ENCODE measurements around the gene ALG8.

The ALG8 gene

DNA sequence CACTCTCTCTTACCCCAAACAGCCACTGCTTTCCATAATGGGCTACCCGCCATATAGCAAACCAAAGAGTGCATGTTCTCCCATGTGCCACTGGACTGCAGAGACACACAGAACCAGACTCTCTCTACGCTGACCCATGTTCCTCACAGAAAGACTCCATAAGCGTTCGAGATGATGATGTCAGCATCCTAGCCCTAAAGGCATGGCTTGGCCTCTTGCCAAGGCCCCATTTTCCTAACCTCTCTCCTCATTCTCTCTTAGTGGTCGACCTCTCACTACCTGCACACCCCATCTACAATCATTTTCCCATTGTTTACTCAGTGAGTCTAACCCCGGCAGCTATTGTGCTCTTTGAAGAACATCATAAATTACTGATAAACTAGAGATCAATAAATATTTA, 64.7 kb downstream of the ALG8 start:
- TF ChIP-seq, protein P1, sequence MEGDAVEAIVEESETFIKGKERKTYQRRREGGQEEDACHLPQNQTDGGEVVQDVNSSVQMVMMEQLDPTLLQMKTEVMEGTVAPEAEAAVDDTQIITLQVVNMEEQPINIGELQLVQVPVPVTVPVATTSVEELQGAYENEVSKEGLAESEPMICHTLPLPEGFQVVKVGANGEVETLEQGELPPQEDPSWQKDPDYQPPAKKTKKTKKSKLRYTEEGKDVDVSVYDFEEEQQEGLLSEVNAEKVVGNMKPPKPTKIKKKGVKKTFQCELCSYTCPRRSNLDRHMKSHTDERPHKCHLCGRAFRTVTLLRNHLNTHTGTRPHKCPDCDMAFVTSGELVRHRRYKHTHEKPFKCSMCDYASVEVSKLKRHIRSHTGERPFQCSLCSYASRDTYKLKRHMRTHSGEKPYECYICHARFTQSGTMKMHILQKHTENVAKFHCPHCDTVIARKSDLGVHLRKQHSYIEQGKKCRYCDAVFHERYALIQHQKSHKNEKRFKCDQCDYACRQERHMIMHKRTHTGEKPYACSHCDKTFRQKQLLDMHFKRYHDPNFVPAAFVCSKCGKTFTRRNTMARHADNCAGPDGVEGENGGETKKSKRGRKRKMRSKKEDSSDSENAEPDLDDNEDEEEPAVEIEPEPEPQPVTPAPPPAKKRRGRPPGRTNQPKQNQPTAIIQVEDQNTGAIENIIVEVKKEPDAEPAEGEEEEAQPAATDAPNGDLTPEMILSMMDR (IDR thresholded peaks at IDR 0.05; ENCODE audit: extremely low read depth, insufficient read depth, missing control alignments): no peak
- no peak for DNase-seq (ENCODE audit: low spot score)
- in situ Hi-C loops (cut with MboI; ENCODE audit: low pct_unique_long_range_greater_than_20kb, low sequenced_read_pairs, unreplicated experiment): no loop called here

DNA sequence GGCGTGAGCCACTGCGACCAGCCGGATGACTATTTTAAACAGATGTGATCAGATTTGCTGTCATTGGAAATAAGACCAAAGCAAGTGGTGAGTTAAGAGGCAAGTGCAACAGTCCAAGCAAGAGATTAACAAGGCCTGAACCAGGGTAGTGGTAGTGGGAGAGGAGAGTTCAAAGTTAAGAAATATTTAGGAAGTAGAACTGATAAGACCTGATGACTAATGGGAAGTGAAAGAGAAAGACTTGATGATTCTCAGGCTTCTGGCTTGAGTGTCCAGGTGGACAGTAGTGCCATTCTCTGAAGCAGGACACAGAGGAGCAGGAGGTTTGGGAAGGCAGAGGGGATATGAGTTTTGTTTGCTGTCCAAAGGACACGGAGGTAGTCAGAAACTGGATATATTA, 67.0 kb downstream of the ALG8 start:
- in situ Hi-C loops (cut with MboI; ENCODE audit: low pct_unique_long_range_greater_than_20kb, low sequenced_read_pairs, unreplicated experiment): no loop called here
- no peak for DNase-seq (ENCODE audit: low spot score)
- TF ChIP-seq, protein P1 (IDR thresholded peaks at IDR 0.05; ENCODE audit: extremely low read depth, insufficient read depth, missing control alignments): no peak

DNA sequence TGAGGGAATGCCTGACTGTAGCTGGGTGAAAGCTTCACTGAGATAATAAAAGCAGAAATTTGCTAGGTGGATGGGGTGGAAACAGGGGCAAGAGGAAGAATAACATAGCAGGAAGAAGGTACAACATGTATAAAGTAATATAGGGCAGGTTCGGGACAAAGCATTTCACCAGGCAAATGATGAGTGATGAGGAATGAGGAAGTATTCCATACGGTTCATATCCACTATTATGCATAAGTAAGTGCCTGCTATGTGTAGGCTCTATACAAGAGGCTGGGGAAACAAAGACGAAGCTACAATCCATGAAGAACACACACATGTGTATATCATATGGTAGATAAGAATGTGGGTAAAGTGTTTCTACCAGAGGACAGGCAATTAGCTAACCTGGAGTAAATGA, 67.7 kb downstream of the ALG8 start:
- in situ Hi-C loops (cut with MboI; ENCODE audit: low pct_unique_long_range_greater_than_20kb, low sequenced_read_pairs, unreplicated experiment): no loop called here
- DNase-seq (ENCODE audit: low spot score): no peak
- TF ChIP-seq, protein P1 (IDR thresholded peaks at IDR 0.05; ENCODE audit: extremely low read depth, insufficient read depth, missing control alignments): no peak

DNA sequence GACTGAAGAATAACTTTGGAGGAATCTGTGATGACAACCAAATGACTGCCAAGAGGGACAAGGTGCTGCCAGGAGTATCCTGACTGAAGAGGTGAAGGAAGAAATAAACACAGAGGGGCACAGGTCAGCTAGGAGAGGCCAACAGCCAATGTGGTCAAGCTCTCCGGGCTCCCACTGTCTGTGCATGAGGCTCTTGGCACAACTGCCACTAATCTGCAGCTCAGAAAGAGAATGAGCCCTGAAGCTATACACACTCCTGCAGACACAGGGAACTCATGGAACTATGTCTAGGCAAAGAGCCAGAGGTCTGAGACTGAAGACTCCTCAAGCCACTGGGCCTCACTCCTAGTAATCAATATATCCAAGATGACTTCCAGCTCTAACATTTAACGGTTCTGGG, 68.8 kb downstream of the ALG8 start:
- no peak for DNase-seq (ENCODE audit: low spot score)
- in situ Hi-C loops (cut with MboI; ENCODE audit: low pct_unique_long_range_greater_than_20kb, low sequenced_read_pairs, unreplicated experiment): no loop called here
- TF ChIP-seq, protein P1 (IDR thresholded peaks at IDR 0.05; ENCODE audit: extremely low read depth, insufficient read depth, missing control alignments): no peak

DNA sequence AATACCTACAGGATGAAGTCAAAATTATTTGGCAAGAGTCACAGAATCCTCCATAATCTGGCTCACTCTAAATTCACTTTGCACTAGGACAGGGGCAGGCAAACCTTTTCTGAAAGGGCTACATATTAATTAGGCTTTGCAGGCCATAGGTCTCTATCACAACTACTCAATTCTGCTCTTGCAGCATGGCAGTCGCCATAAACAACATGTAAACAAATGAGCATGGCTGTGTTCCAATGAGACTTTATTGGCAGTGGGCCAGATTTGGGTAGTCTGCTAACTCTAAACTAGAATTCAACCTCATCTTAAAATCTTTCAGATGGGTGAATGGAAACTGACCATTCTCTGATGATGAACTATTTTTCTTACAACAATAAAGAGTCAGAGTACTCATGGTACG, 70.0 kb downstream of the ALG8 start:
- DNase-seq (ENCODE audit: low spot score): no peak
- in situ Hi-C loops (cut with MboI; ENCODE audit: low pct_unique_long_range_greater_than_20kb, low sequenced_read_pairs, unreplicated experiment): no loop called here
- TF ChIP-seq, protein P1 (IDR thresholded peaks at IDR 0.05; ENCODE audit: extremely low read depth, insufficient read depth, missing control alignments): no peak

DNA sequence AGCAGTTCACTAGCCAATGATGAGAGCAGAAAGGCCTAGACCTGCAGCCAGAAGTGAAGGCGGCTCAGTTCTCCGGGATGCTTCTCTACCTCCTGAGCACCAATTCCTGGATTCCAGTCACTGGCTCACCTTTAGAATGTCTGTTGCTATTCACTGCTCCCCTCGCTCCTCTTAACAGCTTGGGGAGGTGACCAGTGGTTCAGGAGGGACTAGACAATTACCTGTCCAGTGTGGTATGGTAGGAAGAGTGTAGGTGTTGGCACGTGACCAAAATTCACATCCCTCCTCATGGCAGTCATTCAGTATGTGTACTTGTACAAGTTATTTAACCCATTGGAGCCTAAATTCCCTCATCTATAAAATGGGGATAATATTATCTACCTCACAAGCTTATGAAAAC, 71.7 kb downstream of the ALG8 start:
- no peak for DNase-seq (ENCODE audit: low spot score)
- in situ Hi-C loops (cut with MboI; ENCODE audit: low pct_unique_long_range_greater_than_20kb, low sequenced_read_pairs, unreplicated experiment): no loop called here
- TF ChIP-seq, protein P1 (IDR thresholded peaks at IDR 0.05; ENCODE audit: extremely low read depth, insufficient read depth, missing control alignments): no peak

DNA sequence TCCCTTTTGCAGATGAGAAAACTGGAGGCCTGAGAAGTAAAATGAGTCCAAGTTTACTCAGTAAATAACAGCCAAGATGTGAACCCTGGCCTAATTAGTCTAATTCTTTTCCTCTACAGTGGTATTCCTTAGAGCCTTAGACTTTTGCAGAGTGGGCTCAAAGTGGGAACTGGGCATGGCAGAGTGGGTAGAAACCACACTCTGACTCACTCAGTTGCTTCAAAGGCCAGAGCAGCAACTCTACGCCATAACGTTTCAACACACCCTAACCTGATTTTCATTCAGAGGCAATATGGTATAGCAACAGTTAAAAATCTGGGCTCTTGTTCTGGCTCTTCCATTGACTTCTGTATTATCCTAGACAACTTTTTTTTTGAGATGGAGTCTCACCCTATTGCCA, 73.0 kb downstream of the ALG8 start:
- in situ Hi-C loops (cut with MboI; ENCODE audit: low pct_unique_long_range_greater_than_20kb, low sequenced_read_pairs, unreplicated experiment): no loop called here
- no peak for DNase-seq (ENCODE audit: low spot score)
- TF ChIP-seq, protein P1 (IDR thresholded peaks at IDR 0.05; ENCODE audit: extremely low read depth, insufficient read depth, missing control alignments): no peak

All from GM13977 (cell line).